ENCODE measurements around the gene ZNF451. TPM values are rescaled to one million over a fixed set of nuclear protein-coding genes. Genes with fewer than 3 reads are reported as not detected.

The ZNF451 gene
- total and polyA plus RNA-seq, 12 donors: 4.9 to 33.2 (median 26.2) TPM

DNA sequence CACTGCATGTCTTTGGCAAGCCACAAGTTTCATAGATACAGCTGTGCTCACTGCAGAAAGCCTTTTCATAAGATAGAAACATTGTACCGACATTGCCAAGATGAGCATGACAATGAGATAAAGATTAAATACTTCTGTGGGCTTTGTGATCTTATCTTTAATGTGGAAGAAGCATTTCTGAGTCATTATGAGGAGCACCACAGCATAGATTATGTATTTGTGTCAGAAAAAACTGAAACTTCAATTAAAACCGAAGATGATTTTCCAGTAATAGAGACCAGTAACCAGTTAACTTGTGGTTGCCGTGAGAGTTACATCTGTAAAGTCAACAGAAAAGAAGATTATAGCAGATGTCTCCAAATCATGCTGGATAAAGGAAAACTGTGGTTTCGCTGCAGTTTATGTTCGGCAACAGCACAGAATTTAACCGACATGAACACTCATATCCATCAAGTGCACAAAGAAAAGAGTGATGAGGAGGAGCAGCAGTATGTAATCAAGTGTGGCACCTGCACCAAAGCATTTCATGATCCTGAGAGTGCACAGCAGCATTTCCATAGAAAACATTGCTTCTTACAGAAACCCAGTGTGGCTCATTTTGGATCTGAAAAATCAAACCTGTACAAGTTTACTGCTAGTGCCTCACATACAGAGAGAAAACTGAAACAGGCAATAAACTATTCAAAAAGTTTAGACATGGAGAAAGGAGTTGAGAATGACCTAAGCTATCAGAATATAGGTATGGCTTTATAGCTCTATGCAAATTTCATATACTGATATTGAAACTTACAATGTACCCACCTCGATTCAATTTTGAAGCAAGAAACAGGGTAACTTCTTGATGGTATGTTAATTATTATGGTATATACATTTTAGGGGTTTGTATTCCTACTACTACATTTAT is 58.2 kb downstream of the ZNF451 start:
- Histone ChIP-seq H3K36me3 (peaks cover 0 to 99% (median 23%) of the 10 kb centered on the region in 9 donors), H3K4me3 (no peak overlapping the region), H3K9me3 (peaks cover 0 to 6% (median 0%) of the 10 kb centered on the region in 11 donors), H3K27ac (no peak overlapping the region), H3K27me3 (no peaks in the 10 kb centered on the region), H3K4me1 (no peaks in the 10 kb centered on the region)
- intact Hi-C loops (cut with DNase I): no loop called here
- no peak for ATAC-seq
- WGBS, 2 donors: 91 to 92% methylated on average over 7 of the region's 7 CpGs
- TF ChIP-seq, protein P1, sequence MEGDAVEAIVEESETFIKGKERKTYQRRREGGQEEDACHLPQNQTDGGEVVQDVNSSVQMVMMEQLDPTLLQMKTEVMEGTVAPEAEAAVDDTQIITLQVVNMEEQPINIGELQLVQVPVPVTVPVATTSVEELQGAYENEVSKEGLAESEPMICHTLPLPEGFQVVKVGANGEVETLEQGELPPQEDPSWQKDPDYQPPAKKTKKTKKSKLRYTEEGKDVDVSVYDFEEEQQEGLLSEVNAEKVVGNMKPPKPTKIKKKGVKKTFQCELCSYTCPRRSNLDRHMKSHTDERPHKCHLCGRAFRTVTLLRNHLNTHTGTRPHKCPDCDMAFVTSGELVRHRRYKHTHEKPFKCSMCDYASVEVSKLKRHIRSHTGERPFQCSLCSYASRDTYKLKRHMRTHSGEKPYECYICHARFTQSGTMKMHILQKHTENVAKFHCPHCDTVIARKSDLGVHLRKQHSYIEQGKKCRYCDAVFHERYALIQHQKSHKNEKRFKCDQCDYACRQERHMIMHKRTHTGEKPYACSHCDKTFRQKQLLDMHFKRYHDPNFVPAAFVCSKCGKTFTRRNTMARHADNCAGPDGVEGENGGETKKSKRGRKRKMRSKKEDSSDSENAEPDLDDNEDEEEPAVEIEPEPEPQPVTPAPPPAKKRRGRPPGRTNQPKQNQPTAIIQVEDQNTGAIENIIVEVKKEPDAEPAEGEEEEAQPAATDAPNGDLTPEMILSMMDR (IDR thresholded peaks at IDR 0.05): no peak
- DNase-seq: no peak

DNA sequence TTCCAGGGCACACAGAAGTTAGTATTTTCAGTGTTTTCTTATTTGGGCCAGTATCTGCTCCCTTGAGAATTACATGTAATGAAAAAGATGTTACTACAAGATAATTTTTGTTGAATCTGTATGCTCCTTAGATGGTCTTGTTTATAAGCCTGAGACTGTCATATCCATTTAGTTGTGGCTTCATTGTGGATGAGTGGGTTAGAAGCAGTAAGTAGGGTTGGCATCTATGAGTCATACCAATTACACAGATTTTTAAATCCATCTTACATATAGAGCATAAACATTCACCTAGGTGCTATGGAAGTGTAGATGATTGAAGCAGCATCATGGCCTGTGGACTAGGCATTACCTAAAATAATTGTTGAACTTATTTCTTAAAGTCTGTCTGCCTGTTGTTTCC is 68.7 kb downstream of the ZNF451 start:
- H3K27me3 ChIP-seq: no peaks in the 10 kb centered on the region
- no peak overlapping the region for H3K27ac ChIP-seq
- H3K36me3 ChIP-seq: peaks cover 0 to 84% (median 16%) of the 10 kb centered on the region in 9 donors
- TF ChIP-seq, protein P1 (IDR thresholded peaks at IDR 0.05): no peak
- H3K4me1 ChIP-seq: no peaks in the 10 kb centered on the region
- H3K9me3 ChIP-seq: peaks cover 0 to 1% (median 0%) of the 10 kb centered on the region in 11 donors
- DNase-seq: no peak
- no peak for ATAC-seq
- intact Hi-C loops (cut with DNase I): loop anchor here in 1 of 10 donors (10.0 kb wide), 1 partner anchor 64 kb away; the partner anchor contains the start of gene ZNF451
- no peak overlapping the region for H3K4me3 ChIP-seq

GRCh38 chr6:57159127-57159526 is 69.1 kb downstream of the ZNF451 start:
- Histone ChIP-seq H3K36me3 (peaks cover 0 to 84% (median 11%) of the 10 kb centered on the region in 9 donors), H3K4me1 (no peaks in the 10 kb centered on the region), H3K9me3 (peaks cover 0 to 5% (median 0%) of the 10 kb centered on the region in 11 donors), H3K4me3 (no peak overlapping the region), H3K27me3 (no peaks in the 10 kb centered on the region), H3K27ac (no peak overlapping the region)
- WGBS, 2 donors: 94 to 96% methylated on average over 2 of the region's 2 CpGs
- TF ChIP-seq, protein P1 (IDR thresholded peaks at IDR 0.05): no peak
- no peak for ATAC-seq
- no peak for DNase-seq
- intact Hi-C loops (cut with DNase I): loop anchor here in 1 of 10 donors (10.0 kb wide), 1 partner anchor 64 kb away; the partner anchor contains the start of gene ZNF451

DNA sequence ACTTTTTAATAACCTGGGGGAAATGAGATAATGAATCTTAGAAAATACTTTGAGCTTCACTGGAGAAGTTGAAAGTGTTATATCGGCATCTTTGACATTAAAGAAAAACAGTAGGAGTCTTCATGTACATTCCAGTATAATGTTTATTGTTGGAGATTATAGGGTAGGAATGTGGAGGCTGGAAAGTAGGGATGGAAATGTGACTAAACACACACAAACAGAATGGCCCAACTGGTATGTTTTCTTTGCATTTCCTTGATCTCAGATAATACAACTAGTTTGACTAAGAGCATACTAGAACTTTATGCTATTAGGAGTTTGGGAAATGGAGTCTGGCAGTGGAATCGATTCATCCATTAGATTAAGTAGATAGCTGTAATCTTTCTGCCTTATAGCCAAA is 72.0 kb downstream of the ZNF451 start:
- WGBS, 2 donors: 96 to 97% methylated on average over 2 of the region's 2 CpGs
- Histone ChIP-seq H3K36me3 (peaks cover 0 to 84% (median 5%) of the 10 kb centered on the region in 9 donors), H3K9me3 (peaks cover 0 to 21% (median 14%) of the 10 kb centered on the region in 11 donors), H3K4me3 (no peak overlapping the region), H3K27me3 (no peaks in the 10 kb centered on the region), H3K4me1 (no peaks in the 10 kb centered on the region), H3K27ac (no peak overlapping the region)
- TF ChIP-seq, protein P1 (IDR thresholded peaks at IDR 0.05): no peak
- intact Hi-C loops (cut with DNase I): loop anchor here in 2 of 10 donors (10.0 kb wide), 2 partner anchors 57 to 153 kb away; partner anchors contain the start of gene PRIM2 (in 1 of the 2)
- ATAC-seq (no peak), DNase-seq (no peak)

All from heart right ventricle (tissue), 16 donors.